LNCaP clone FGC (cell line): ENCODE data around the gene PRDM15.
A peak's percentile ranks its signal among the peaks of the same experiment; 100 is the strongest.

Experiments used
- DNase-seq: peaks from one replicate; pipeline ENCODE4 v3.0.0-alpha.2; 2011; ENCODE audit warnings: low read depth
- H3K4me3 ChIP-seq: 2 replicates; pipeline ENCODE4 v1.5.1; 2011; ENCODE audit warnings: mild to moderate bottlenecking, low read depth, low read length, control low read depth
- CTCF ChIP-seq: IDR thresholded peaks from 2 replicates; pipeline ENCODE4 v1.5.1; 2012; ENCODE audit warnings: mild to moderate bottlenecking; ENCODE audit not compliant: control insufficient read depth, insufficient read depth; ENCODE audit errors: extremely low read depth

PRDM15 gene

GRCh38 chr21:41783476-41784180 is 95.5 kb downstream of the PRDM15 start:
- no peak overlapping the region for H3K4me3 ChIP-seq
- DNase-seq: peak; percentile 90
- no peak for TF ChIP-seq CTCF

GRCh38 chr21:41781050-41781410 is 98.1 kb downstream of the PRDM15 start:
- no peak for TF ChIP-seq CTCF
- no peak overlapping the region for H3K4me3 ChIP-seq

GRCh38 chr21:41780337-41781049 is 98.7 kb downstream of the PRDM15 start:
- TF ChIP-seq CTCF: no peak
- no peak for DNase-seq
- no peak overlapping the region for H3K4me3 ChIP-seq

More at GRCh38 chr21:41781050-41781410, 98.1 kb downstream of the PRDM15 start:
- no peak for DNase-seq

- peak; percentile 75 for DNase-seq
- no peak for TF ChIP-seq CTCF
- H3K4me3 ChIP-seq: no peak overlapping the region
Observed at GRCh38 chr21:41779659-41780058, 99.5 kb downstream of the PRDM15 start.

GRCh38 chr21:41778930-41779600 is 100.1 kb downstream of the PRDM15 start:
- no peak overlapping the region for H3K4me3 ChIP-seq
- DNase-seq: peak; percentile 25
- no peak for TF ChIP-seq CTCF

GRCh38 chr21:41777951-41778815 is 101.0 kb downstream of the PRDM15 start:
- H3K4me3 ChIP-seq: no peak overlapping the region
- peak; percentile 93 for TF ChIP-seq CTCF
- peak; percentile 83 for DNase-seq
